Loucy (cell line): ENCODE results near the gene EFNA5.

Experiments
- H2AFZ ChIP-seq: fragments of 200-600 bp; sonication (generic); 2 replicates; pipeline ENCODE4 v1.6.0; 2016; ENCODE audit warnings: antibody characterized with exemption, mild to moderate bottlenecking, low read length, moderate library complexity
- H3F3A ChIP-seq: fragments of 200-600 bp; 2 replicates; pipeline ENCODE4 v1.6.0; 2016; ENCODE audit warnings: antibody characterized with exemption, low read depth, mild to moderate bottlenecking
- H3K27me3 ChIP-seq: fragments of 200-600 bp; sonication (generic); 2 replicates; pipeline ENCODE4 v1.6.1; 2014; ENCODE audit warnings: low read length, mild to moderate bottlenecking; ENCODE audit not compliant: insufficient read depth, poor library complexity, severe bottlenecking
- H3K36me3 ChIP-seq: fragments of 200-600 bp; sonication (generic); 2 replicates; pipeline ENCODE4 v1.6.1; 2016; ENCODE audit warnings: low read length; ENCODE audit not compliant: insufficient read depth
- H3K4me1 ChIP-seq: fragments of 200-600 bp; sonication (generic); 2 replicates; pipeline ENCODE4 v1.5.1; 2014; ENCODE audit warnings: low read length, mild to moderate bottlenecking; ENCODE audit not compliant: insufficient read depth, poor library complexity, severe bottlenecking
- H3K4me2 ChIP-seq: fragments of 200-600 bp; sonication (generic); 2 replicates; pipeline ENCODE4 v1.6.0; 2014; ENCODE audit warnings: antibody characterized with exemption, low read length, low read depth, mild to moderate bottlenecking; ENCODE audit not compliant: poor library complexity, severe bottlenecking
- H3K4me3 ChIP-seq: fragments of 200-600 bp; sonication (generic); 2 replicates; pipeline ENCODE4 v1.5.1; 2014; ENCODE audit warnings: low read length, mild to moderate bottlenecking, mixed read lengths; ENCODE audit not compliant: poor library complexity, severe bottlenecking
- H3K79me2 ChIP-seq: fragments of 200-600 bp; sonication (generic); 2 replicates; pipeline ENCODE4 v1.6.1; 2014; ENCODE audit warnings: low read length; ENCODE audit not compliant: insufficient read depth
- H3K9ac ChIP-seq: fragments of 200-600 bp; sonication (generic); 2 replicates; pipeline ENCODE4 v1.6.0; 2014; ENCODE audit warnings: mild to moderate bottlenecking, low read depth, low read length, moderate library complexity; ENCODE audit not compliant: poor library complexity, severe bottlenecking
- H3K9me2 ChIP-seq: fragments of 200-600 bp; sonication (generic); replicated peaks from 2 replicates; pipeline ENCODE4 v1.6.1; 2016; ENCODE audit warnings: low read depth, low read length, mixed read lengths
- H3K9me3 ChIP-seq: fragments of 200-600 bp; sonication (generic); 2 replicates; pipeline ENCODE4 v1.6.1; 2014; ENCODE audit warnings: mild to moderate bottlenecking, antibody characterized with exemption, low read length, low read depth; ENCODE audit not compliant: insufficient read depth
- H4K20me1 ChIP-seq: fragments of 200-600 bp; sonication (generic); 2 replicates; pipeline ENCODE4 v1.6.0; 2014; ENCODE audit warnings: antibody characterized with exemption, low read length, mild to moderate bottlenecking; ENCODE audit not compliant: insufficient read depth, poor library complexity, severe bottlenecking
- CTCF ChIP-seq: fragments of 200-600 bp; sonication (generic); conservative IDR thresholded peaks from 2 replicates; pipeline ENCODE4 v1.5.1; 2014; ENCODE audit warnings: mild to moderate bottlenecking, antibody characterized with exemption, low read length
- EZH2phosphoT487 ChIP-seq: fragments of 200-600 bp; IDR thresholded peaks from 2 replicates; pipeline ENCODE4 v1.6.1; 2018; ENCODE audit warnings: antibody characterized with exemption, mild to moderate bottlenecking, moderate library complexity, borderline replicate concordance

Gene EFNA5

GRCh38 chr5:107372723-107373450, 297.9 kb downstream of the EFNA5 start:
- no peak for TF ChIP-seq CTCF
- no peak for TF ChIP-seq EZH2phosphoT487
- H3K4me3 ChIP-seq = no peak overlapping the region
- H4K20me1 ChIP-seq = no peaks in the 10 kb centered on the region
- H3K27me3 ChIP-seq = no peaks in the 10 kb centered on the region
- H3K9ac ChIP-seq = no peak overlapping the region
- H3K79me2 ChIP-seq = no peaks in the 10 kb centered on the region
- no peak overlapping the region for H3K4me2 ChIP-seq
- no peaks in the 10 kb centered on the region for H3F3A ChIP-seq
- H3K9me3 ChIP-seq = no peaks in the 10 kb centered on the region
- H3K4me1 ChIP-seq = no peaks in the 10 kb centered on the region
- H3K9me2 ChIP-seq = no peaks in the 10 kb centered on the region
- H2AFZ ChIP-seq = no peak overlapping the region
- no peaks in the 10 kb centered on the region for H3K36me3 ChIP-seq

GRCh38 chr5:107370396-107370968, 300.3 kb downstream of the EFNA5 start:
- Histone ChIP-seq H3K9ac (no peak overlapping the region), H3K27me3 (no peaks in the 10 kb centered on the region), H3F3A (no peaks in the 10 kb centered on the region), H3K36me3 (no peaks in the 10 kb centered on the region), H3K4me3 (no peak overlapping the region), H3K4me1 (peaks cover under 1% of the 10 kb centered on the region), H3K79me2 (no peaks in the 10 kb centered on the region), H4K20me1 (no peaks in the 10 kb centered on the region), H3K9me3 (no peaks in the 10 kb centered on the region), H3K9me2 (no peaks in the 10 kb centered on the region), H2AFZ (no peak overlapping the region), H3K4me2 (no peak overlapping the region)
- no peak for TF ChIP-seq CTCF
- TF ChIP-seq EZH2phosphoT487 = no peak

DNA sequence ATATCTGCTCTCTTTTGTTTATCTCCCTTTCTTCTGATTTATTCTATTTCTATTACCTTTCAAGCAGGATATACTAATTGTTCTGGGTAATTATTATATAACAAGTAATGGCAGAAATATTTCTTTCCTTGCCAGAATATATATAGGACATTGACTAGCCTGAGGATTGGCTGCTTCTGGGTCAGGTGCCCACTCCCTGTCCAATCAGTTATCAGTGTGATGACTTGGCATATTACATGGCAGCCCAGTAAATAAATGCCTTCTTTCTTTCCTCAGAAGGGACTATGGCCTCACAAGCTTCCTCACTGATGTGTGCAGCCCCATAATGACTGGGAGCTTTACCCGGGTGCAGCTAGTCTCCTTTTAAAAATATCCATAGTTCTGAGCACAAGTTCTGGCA, 301.1 kb downstream of the EFNA5 start:
- Histone ChIP-seq H2AFZ (no peak overlapping the region), H3K4me3 (no peak overlapping the region), H3K4me2 (no peak overlapping the region), H3K9me2 (no peaks in the 10 kb centered on the region), H3K27me3 (no peaks in the 10 kb centered on the region), H3K4me1 (peaks cover 6% of the 10 kb centered on the region), H3K9me3 (no peaks in the 10 kb centered on the region), H3K79me2 (no peaks in the 10 kb centered on the region), H4K20me1 (no peaks in the 10 kb centered on the region), H3K9ac (no peak overlapping the region), H3K36me3 (no peaks in the 10 kb centered on the region), H3F3A (no peaks in the 10 kb centered on the region)
- TF ChIP-seq EZH2phosphoT487 = no peak
- no peak for TF ChIP-seq CTCF
